ENCODE measurements around the gene PNMA1.

PNMA1 gene

GRCh38 chr14:73749706-73750530 is 35.7 kb upstream of the PNMA1 start:
- no peak for DNase-seq

GRCh38 chr14:73748858-73749357 is 34.7 kb upstream of the PNMA1 start:
- no peak for DNase-seq

- DNase-seq = no peak
Observed at GRCh38 chr14:73747379-73748211, 33.4 kb upstream of the PNMA1 start.

DNA sequence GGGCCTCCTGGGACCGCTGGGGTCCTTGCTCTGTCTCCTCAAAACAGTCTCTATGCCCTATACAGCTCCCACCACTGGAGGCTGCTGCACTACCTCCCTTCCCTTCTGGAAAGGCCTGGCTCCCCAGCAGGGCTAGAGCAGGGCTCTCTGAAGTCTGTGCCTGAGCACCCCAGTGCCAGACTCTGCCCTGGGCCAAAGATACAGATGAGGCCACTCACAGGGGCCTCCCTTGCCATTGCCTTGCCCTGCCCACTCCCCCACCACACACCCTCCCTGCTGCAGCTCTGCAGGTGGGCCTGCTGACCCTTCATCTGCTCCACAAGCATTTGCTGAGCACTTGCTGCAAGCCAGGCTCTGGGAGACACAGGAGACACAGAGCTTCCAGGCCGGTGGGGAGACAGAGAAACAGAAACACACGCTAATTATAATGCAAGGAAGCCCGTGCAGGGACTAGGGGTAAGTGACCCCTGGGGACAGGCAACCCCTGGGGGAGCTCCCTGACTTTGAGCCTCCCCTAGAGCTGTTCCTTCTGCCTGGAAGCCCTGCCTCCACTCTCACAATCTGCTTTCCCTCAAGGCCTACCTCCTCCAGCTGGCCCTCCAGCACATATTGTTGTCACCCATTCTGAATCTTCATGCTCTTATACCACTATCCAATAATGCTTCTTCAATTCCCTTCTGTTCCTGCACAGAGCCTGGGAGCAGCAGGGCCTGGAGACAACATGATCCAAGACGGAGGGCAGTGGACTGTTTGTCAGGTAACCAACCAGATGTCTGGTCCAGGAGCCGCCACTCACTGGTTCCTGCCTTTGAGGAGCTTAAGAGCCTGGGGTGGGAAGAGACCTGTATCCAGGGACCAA is 32.6 kb upstream of the PNMA1 start:
- DNase-seq = no peak

GRCh38 chr14:73745571-73746519 is 31.7 kb upstream of the PNMA1 start:
- no peak for DNase-seq

DNA sequence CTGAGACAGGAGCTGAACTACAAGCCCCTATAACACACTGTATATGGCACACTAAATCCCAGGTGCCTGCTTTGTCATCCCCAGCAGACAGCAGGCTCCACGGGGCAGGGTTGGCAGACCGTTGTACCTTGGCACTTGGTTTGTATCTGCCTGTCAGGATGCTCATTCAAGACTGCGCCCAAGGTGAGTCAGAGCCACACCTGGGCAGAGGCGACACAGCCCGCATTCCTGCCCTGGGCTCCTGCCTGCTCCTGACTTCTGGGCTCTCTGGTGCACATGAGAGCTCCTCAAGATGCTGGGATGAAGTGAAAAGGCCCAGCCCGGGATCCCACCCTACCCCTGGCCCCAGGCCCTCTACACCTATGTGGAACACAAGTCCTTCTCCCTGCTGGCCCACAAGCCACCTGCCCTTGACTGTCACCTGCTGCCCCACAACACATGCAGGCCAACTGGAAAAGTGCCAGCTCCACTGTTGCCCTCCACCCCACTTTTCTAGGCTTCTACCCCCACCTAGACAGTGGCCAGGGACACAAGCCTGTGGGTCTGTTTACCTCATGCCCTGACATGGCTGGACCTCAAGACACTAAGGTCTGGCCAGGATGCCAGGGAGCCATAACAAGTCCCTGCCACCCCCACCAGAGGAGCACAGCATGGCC is 30.8 kb upstream of the PNMA1 start:
- no peak for DNase-seq

GRCh38 chr14:73744175-73744867 is 30.1 kb upstream of the PNMA1 start:
- no peak for DNase-seq

DNA sequence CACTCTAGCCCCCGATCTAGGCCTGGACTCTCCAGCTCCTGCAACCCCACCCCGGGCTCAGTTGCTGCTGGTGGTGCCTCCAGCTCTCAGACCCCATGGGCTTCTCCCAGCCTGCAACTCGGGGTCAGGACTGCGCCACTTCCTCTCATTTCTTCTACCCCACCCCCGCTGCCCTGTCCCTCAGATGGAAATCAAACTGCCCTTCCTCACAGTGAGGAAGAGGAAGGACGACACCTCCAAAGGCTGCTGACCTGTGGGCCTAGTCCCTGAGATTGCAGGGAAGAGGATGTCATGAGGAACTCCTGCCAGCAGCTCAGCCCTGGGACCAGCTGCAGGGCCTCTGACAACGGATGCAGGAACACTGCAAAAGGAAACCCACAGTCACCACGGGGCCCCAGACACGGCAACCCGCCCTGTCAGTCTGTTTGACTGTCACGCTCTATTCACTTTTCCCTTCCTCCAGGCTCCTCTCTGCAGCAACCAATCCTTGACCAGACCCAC is 29.3 kb upstream of the PNMA1 start:
- no peak for DNase-seq

GRCh38 chr14:73742520-73743238 is 28.5 kb upstream of the PNMA1 start:
- DNase-seq = no peak

GRCh38 chr14:73741876-73742519 is 27.8 kb upstream of the PNMA1 start:
- no peak for DNase-seq

DNA sequence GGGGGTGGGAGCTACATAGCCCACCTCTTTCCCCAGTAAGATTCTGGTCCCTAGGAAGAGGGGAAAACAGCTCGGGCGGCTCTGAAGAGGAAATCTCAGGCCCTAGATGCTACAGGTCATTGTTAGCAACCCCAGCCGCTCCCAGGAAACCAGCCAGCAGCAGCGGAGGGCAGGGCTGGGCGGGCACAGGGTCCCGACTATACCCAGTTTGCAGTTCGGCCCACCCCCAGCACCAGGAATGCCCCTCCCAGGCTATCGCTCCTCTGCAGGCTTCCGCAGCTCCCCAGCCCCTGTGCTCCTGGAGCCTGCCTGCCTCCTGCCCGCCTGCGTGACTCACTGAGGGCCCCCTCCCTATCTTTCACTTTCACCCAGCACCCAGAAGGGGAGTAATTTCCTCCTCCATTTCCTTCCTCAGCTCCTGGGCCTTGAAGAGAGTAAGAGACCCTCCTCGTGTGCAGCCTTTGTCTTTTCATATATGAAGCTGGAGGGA is 27.2 kb upstream of the PNMA1 start:
- DNase-seq = no peak

DNA sequence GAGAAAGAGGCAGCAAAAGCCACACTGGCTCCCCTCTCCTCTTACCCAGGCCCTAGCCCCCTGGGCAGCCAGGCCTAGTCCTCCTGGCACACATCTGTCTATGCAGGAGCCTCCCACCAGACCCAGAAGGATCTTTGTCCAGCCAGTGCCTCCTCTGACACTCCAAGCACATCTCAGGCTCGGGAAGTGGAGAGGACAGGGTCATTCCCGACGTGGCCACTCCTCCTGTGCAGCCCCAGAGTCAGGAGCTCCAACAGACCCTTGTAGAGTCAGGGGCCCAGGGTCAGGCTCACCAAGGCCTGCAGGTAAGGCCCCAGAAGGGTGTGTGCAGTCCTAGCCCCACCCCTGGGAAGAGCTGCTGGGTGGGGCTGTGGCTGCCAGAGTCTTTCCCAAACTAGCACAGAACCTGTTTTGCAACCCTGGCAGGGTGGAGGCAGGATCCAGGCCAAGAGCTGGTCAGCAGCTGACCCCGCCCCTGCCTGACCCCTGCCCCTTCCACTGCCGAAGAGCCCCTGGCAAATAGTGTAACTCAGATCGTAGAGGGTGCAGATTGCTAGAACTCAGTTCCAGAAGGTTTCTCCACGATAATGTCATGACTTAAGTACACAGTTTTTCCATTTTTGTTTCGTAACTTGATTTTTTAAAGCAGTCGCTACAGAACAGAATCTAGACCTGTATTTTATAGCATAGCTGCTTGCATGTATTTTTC is 26.6 kb upstream of the PNMA1 start:
- DNase-seq = no peak

- no peak for DNase-seq
Observed at GRCh38 chr14:73739899-73740617, 25.9 kb upstream of the PNMA1 start.

- DNase-seq = no peak
Observed at GRCh38 chr14:73739174-73739898, 25.2 kb upstream of the PNMA1 start.

- DNase-seq = no peak
Observed at GRCh38 chr14:73738518-73739173, 24.5 kb upstream of the PNMA1 start.

DNA sequence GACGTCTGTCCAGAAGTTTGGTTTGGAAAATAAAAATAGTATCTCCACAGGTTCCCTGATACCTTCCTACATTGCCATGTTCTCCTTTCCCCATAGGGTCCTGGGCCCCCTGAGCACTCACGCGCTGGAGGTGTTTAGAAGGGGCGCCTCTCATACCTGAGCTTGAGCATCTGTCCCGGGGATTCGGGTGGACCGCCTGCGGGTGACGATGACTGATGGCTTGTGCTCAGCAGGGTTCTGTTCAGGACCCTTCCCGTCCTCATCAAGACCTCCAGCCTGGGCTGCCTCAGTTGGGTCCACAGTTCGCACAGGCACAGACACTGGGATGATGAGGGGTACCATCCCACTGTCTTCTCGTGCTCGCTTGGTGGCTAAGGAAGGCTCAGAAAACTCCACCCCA is 22.7 kb upstream of the PNMA1 start:
- no peak for DNase-seq
